GM19395 (cell line): ENCODE results near the gene PFDN4.
A peak's percentile ranks its signal among the peaks of the same experiment; 100 is the strongest.

Source experiments
- ATAC-seq: cut with Tn5 transposase; IDR thresholded peaks from one replicate; pipeline ENCODE4 v1.9.1; 2021; ENCODE audit warnings: mild to moderate bottlenecking, moderate library complexity; ENCODE audit not compliant: unreplicated experiment

Gene PFDN4

DNA sequence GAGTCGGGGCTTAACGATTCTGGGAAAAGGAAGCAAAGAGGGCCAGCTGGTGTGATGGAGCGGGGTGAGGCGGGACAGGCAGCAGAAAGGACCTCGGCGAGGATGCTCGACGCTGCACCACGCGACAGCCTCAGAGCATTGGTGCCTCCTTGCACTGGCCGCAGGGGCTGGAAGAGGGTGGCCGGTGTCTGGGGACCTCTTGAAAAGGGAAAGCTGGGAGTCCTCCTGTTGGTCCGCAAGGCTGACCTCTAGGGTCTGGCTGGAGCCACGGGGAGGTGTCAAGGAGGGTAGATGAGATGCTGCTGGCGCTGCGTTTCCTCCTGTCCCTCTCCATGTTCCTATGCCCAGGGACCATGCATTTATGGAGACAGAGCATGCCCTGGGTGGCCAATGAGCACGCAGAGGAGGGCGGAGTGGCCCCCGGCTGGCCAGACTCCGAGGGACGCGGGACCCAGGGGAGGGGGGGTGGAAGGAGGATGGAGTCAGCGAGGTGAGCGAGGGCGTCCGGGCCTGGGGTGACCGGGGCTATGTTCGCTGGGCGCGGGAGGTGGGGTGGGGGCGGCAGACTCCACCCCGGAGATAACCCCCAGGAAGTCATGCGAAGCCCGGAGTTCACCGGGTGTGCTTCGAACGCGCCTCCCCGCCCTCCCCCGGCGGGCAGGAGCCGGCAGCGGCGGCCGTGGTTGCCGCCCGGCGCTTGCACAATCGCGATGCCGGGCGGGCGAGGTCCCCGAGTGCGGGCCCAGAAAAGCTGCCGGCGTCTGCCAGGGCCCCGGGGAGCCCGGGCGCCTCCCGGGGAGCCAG lies 34.0 kb upstream of the PFDN4 start, which contains the start of gene CYP24A1:
CYP24A1 (minus strand) TSS at position 334 of the 804 bp plus-strand sequence. CDS start 407 bp downstream, outside the sequence.
- no peak for ATAC-seq

DNA sequence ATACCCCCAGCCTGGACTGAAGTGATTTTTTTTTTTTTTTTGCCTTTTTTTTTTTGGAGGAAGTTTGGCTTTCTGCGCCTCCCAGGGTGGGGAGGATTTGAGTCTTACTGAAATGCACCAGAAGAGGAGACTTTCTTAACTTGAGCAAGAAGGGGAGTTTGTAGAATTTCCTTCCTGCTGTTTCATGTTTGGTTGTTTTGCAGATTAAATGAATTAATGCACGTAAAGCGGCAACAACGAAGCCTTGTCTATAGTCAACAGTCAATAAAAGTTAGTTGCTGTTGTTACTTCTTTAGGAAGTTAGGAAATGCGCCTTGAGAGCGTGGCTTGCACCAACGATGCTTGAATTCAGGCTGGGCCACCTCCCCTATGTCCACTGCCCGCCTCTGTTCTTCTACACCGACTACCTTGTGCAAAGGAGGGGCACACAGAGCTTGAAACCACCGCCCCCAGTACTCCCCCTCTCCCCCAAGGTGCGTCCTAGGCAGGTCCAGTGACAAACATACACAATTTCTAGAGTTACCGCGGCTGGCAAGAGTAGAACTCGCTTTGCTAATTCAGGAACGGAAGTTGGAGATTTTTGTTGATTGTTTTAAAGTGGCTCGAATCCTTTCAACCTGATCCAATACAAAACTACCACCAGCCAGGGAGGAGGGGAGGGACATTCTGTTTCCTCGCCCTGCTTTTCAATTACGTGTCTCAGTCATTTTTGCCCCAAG lies 33.3 kb upstream of the PFDN4 start:
- ATAC-seq, result no peak

DNA sequence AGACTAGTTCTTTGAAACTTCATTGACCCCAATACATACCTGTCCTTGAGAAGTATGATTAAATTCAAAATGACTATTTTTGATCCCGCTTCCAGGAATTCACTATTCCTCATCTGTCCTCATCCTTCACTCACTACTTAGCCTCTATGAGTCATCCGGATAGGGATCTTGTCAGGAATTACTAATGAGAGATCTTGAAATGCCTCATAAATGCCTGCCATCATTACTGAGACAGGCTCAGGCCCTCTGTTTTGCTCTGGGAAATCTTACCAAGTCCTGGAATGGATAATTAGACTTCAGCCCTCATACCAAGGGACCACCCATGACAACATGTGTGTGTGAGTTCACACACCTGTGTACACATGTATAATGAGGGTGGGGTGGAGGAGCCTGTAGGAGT lies 31.3 kb upstream of the PFDN4 start:
- no peak for ATAC-seq

DNA sequence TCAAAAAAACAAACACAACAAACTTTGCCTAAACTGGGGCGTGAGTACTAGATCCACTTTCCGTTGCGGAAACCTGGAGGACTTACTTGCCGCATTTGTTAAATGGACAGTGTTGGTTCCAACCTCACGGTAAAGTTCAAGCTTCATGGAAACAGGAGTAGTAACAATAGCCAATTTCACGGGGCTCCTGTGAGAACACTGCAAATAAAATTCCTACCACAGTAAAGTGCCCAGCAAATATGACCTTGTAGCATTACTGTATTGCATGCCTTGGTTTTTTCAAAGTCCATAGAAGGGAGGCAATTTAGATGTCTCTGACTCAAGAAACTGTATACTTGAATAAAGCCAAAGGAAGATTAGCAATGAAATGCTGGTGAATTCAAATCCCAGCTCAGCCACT lies 30.5 kb upstream of the PFDN4 start:
- ATAC-seq, result no peak

DNA sequence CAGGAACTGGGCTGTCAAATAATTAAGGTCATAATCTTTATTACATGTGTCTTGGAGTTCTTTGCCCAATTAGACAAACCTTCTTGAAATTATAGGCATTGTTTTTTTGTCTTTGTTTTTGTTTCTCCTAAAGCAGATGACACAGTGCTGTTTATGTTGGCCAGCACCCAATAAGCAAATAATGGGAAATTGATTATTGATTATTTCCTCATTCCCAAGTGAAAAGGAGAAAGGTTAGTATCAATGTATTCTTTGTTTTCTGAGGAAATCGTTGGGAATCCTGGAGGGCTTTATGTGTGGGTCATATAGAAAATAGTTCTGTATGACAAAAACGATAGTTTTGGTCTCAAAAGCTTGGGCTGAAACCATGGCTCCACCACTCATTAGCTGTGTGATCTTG lies 29.6 kb upstream of the PFDN4 start:
- ATAC-seq, result no peak

DNA sequence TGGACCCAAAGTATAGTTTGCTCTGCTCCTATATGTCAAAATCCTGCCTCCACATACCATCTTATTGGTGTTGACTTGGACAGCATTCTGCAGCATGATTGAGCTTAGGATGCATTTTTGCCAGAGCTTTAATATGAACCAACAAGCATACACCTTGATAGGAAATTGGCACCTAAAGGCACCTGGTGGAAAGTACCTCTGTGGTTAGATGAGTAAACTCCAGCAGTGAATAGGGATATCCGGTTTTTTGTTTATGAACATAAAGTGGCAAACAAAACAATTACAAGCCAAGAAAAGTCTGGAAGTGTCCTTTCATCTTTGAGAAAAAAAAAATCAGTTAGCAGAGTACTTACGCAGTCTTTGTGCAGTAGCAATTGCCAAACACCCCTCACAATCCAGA lies 27.9 kb upstream of the PFDN4 start:
- ATAC-seq, result no peak

DNA sequence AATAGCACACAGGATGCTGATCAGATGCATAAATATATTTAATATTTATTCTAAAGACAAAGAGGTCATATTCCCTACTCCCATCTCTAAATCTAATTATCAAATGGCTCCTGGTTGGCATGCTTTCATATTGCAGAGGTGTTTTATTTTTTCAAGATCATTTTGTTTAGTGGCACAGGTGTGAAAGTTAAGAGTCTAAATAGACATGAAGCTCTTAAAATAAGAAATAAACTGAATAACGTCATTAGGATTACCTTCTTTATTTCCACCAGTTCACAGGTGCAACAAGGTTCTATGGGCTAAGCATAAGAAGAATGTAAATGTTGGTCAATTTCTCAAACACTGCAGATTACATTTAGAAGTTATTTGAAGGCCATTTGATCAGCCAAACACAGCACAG lies 27.0 kb upstream of the PFDN4 start:
- ATAC-seq, result no peak

DNA sequence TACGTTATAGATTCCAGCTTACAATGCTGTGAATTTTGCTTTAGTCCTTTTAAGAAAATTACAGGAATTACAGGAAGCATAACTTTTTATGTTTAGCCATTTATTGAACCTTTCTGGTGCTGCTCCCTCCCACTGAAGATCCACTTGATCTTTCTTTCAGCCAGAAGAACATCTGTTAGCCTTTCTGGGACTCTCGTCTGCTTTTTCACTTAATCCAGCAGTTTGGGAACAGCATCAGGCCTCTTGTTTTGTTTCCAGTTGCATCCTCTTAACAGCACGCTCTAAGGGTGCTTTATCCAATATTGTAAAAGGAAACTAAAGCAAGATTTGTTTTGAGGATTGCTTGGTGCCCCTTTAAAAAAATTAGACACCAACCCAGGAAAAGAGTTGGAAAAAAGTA lies 23.8 kb upstream of the PFDN4 start:
- no peak for ATAC-seq

DNA sequence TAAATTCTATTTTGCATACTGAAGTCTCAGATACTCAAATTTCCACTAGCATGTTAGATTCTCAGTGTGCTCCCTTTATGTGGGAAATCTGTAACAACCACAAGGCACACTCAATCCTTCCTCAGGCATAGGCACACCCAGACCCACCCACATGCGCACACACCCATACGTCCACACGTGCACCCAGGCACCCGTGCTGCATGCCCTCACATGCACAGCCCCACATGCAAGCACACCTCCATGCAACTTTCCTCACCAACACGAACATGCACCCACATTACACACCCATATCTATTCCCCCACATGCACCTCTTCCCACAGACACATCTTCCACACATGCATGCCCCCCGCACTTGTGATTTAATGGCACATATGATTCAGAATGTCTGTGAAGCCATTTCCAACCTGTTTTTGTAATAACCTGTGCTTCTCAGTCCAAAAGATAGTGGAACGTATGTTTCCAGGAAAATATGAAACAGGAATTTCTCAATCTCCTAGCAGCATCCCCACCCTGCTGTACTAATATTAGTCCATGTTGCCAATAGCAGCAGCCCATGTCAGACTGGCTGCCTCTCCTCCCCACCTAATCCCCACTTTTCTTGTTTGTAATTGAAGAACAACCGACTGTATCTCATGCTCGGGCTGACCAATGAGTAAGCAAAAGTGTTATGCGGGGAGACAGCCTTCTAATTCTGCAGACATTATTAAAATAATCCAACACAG lies 22.8 kb upstream of the PFDN4 start:
- no peak for ATAC-seq

DNA sequence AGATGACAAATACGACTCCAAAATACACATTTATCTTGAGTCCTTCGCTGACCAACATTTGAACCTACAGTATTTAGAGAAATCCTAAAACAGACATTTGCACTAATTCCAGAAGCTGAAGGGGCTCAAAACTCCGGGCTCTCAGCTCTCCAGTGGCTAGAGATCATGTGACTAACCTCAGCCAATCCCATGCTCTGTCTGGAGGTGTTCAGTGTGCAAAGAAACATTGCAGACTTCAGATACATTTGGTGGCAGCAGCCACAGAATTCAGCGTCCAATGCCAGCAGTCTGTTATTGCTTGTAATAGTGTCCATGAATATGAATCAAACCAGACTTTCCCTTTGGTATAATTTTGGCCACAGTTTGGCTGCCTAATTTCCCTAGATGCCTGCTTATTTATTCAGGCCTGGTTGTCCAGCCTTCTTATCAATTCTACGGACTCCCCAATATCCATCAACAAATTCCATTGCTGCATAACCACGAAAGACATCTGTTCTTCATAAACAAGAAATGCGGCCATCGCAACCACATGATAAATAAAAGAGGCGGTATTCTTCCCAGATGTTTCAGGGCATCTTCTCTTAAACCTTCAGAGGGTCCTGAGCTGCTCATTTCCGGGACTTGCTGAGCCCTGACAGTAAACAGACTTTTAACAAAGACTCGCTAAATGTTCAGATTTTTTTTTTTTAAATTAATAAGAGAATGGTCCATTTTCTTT lies 19.6 kb upstream of the PFDN4 start:
- no peak for ATAC-seq

DNA sequence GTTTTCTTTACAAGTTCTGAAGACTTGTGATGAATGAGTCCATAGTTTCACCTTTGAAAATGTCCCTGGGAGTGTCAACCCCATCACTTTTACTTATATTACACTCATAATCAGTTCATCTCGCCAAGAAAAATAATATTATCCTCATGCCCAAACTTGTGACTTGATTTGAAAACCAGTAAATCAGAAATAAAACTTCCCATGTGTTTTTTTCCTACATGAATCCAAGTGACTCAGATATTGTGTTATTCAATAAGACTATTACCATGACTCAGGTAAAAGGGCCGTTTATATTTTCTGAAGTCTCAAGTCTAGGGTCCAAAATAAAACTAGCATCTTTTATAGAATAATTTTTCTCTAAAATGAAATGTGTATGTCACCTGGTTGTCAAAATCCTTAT lies 18.3 kb upstream of the PFDN4 start:
- no peak for ATAC-seq

DNA sequence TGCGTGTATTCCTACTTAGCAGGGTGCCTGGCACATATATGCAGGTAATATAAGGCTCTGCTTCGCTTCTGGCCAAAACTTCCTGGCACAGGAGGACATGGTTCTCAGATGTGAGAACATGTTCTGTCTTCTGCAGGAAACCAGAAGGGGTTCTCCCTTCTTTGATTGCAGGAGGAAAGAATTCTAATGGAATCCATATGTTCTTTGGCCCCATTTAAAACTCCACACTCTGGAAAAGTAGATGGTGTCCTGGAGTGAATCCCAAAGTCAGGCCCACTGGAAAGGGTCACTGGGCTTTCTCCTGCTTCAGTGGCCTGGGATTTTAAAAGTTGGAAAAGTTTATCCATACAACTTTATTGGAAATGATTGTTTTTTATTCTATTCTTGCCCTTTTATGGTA lies 17.7 kb upstream of the PFDN4 start:
- ATAC-seq, result no peak

DNA sequence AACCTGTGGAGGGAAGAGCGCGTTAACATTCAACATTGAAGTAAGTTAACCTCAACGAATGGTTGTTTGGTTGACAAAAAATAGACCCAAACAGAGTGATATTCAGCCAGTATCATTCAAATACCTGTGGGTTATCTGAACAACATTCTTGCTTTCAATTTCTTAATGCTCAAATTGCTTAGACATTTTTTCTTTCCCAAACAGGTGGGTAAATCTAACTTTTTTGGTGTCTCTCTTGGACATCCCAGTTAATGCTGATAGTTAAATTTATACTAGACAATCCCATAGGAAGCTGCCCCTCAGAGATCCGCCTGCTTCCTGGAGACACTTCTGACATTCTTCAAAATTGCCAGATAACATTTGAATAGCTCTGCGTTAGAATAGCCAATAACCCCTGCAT lies 14.1 kb upstream of the PFDN4 start:
- ATAC-seq, result no peak

DNA sequence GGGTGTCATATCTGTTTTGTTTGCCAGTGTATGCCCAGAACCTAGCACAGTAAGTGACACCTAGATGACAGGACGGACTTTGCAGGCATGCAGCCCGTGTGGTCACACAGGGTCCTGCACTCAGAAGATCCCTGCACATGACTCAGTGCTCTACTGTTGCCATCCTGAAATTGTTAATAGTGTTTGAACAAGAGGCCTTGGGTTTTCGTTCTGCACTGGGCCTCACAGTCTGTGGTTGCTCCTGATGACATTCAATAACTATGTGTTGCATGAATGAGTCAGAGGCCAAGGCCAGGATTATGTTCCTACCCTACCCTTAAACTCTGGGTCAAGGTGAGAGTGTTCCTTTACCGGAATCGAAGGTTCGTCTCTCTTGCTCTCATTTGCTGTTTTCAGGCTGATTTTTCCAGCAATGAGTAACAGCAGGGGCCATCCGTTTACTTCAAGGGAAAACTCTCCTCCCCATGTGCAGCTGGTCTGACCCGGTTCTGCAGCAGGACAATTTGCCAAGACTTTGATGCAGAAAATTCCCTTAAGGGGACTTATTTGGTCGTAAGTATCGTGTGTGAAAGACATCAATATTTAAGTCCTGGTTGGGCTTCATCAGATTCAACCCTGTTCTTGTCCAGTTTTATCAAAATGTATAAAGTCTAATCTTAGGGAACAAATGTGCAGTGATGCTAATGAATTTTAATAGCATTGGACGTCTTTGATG lies 13.0 kb upstream of the PFDN4 start:
- no peak for ATAC-seq

DNA sequence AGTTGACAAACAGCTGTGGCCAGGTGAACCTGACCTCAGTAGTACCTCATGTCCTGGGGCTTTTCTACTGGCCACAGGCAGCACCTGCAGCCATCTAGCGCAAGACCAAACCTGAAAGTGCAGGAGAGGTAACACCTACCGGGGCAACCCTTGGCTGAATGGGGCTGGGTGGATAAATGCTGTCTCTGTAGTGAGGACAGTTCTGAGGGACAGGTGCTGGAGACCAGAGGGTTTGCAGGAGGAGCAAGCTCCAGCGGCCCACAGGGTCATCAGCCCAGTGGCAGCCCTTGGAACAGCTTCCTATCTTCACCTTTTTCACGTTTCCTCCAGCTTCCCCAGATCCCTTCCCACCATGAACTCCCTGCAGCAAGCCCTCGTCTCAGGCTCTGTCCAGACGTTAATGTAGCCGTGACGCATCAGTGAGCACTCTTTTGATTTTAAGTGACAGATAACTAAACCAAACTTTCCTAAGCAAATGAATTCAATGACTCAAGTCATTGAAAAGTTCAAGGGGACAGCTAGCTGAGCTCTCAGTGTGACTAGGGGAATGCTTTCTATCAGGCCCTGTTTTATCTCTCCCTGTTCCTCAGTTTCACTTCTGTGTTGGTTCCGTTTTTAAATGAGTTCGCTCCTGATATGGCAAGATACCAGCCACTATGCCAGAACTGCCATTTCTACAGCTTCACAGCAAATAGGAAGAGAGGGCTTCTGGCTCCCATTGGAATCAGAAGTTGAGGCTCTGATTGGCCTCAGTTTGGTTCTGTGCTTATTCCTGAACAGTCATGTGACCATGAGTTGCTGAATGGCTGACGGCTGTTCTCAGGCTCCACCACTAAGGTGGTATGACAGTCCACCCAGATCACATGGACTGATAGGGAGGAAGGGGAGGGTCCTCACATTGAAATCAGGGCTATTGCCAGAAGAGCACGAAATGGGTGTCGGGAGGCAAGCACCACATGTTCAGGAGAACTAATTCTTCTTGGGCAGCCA lies 12.1 kb upstream of the PFDN4 start:
- peak; percentile 56 for ATAC-seq

DNA sequence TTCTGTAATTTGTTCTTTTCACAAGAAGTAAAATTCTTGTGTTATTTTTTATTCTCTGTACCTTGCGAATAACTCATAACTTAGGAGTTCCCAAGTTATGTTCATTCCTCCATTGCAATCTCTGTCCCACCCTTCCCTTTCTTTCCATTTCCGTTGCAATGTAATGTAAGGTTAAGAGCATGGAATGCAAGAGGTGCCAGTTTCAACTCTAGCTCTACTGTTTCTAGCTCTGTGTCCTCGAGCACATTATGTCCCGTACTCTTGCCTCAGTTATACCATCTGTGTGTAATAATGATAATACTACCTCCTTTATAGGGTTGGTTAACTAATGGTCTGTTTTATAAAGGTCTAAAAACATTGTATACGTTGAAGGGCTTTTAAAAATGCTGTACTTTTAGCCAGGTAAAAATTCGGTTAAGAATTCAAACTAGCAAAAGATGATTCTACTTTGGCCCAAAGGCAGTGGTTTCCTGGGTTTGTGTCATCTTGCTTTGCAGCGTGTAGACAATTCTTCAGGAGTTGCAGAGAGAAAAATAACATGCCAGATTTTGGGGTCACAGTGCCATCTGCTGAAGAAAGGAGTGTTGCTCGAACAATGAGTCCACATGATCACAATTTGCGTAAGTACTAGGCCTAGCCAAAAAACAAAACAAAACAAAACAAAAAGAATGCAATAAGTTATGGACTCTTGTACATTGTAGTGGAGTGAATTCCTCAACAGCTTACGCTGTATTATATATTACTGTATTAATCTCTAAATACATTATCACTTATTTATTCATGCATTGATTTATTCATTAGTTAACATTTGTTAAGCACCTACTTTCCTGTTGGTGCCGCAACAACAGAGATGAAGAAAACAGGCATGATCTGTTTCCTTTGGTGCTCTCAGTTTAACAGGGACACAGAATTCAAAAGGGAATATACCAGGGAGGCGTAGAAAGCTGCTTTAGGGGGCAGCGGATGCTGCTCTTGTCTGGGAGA lies 10.0 kb upstream of the PFDN4 start:
- no peak for ATAC-seq

DNA sequence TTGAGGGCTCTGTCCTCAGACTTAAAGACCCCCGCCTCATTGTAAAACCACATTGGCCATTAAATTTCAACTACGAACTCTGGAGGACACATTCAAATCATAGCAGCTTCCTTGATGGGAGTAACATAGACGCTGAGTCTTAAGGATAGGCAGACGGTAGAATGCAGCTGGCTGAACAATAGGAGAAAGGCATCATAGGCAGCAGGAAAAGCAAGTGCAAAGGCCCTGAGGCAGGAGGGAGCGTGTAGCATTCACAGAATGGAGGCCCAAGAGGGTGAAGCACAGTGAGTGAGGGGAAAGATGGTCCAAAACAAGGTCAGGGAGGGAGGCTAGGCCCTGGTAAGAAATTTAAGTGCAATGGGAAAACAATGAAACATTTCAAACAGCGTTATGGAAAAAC lies 8.6 kb upstream of the PFDN4 start:
- ATAC-seq, result no peak

DNA sequence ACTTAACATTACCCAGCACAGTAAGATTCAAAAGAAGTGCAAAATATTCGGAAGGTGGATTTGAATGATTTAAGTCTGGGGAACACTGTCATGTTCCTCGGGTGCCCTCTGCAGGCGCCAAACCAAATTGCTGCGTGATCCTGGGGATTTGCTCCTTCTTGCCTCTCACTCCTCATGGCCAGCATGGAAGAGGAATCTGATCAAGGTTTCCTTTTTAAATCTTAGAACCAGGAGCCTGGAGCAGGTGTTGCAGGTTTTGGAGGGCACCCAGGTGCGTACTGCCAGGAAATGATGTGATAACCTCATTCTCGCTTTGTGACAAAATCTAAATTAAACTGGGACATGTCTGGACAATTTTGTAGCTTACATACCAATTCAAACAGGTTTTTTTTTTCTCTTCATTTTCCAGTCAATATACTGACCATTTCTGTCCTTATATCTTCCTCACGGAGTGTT lies 8.1 kb upstream of the PFDN4 start:
- peak; percentile 63 for ATAC-seq
